GM21576 (cell line): ENCODE measurements around the gene AP3B1.

Experiments used
- ATAC-seq: cut with Tn5 transposase; IDR thresholded peaks from one replicate; pipeline ENCODE4 v1.9.1; 2021; ENCODE audit warnings: mild to moderate bottlenecking, moderate library complexity; ENCODE audit not compliant: unreplicated experiment

Gene AP3B1

GRCh38 chr5:78294248-78295034 lies at the start of gene AP3B1:
TSS of gene AP3B1 (minus strand) at chr5:78294698. CDS start at chr5:78294579, 119 bp downstream.
- ATAC-seq, result peak; percentile 89

- no peak for ATAC-seq
Measured at GRCh38 chr5:78341440-78341839, 46.9 kb upstream of the AP3B1 start.

- no peak for ATAC-seq
Measured at GRCh38 chr5:78339617-78340436, 45.3 kb upstream of the AP3B1 start.

GRCh38 chr5:78336698-78337097 lies 42.2 kb upstream of the AP3B1 start:
- ATAC-seq, result no peak

GRCh38 chr5:78335976-78336375 lies 41.5 kb upstream of the AP3B1 start:
- ATAC-seq, result no peak

- no peak for ATAC-seq
Measured at GRCh38 chr5:78334811-78335210, 40.3 kb upstream of the AP3B1 start.

GRCh38 chr5:78331523-78332080 lies 37.1 kb upstream of the AP3B1 start:
- ATAC-seq, result no peak

GRCh38 chr5:78328585-78329173 lies 34.2 kb upstream of the AP3B1 start:
- ATAC-seq, result no peak

GRCh38 chr5:78327761-78328510 lies 33.4 kb upstream of the AP3B1 start:
- no peak for ATAC-seq

GRCh38 chr5:78326930-78327329 lies 32.4 kb upstream of the AP3B1 start:
- ATAC-seq, result no peak

GRCh38 chr5:78323241-78323640 lies 28.7 kb upstream of the AP3B1 start:
- ATAC-seq, result no peak

- no peak for ATAC-seq
Measured at GRCh38 chr5:78320401-78320800, 25.9 kb upstream of the AP3B1 start.

- no peak for ATAC-seq
Measured at GRCh38 chr5:78318337-78318736, 23.8 kb upstream of the AP3B1 start.

- no peak for ATAC-seq
Measured at GRCh38 chr5:78317515-78317914, 23.0 kb upstream of the AP3B1 start.

GRCh38 chr5:78308703-78309102 lies 14.2 kb upstream of the AP3B1 start:
- no peak for ATAC-seq

GRCh38 chr5:78300464-78301045 lies 6.1 kb upstream of the AP3B1 start:
- ATAC-seq, result no peak

GRCh38 chr5:78295035-78295961 lies 800 bp upstream of the AP3B1 start:
- peak; percentile 8 for ATAC-seq

- no peak for ATAC-seq
Measured at GRCh38 chr5:78293851-78294247, 649 bp downstream of the AP3B1 start.

- no peak for ATAC-seq
Measured at GRCh38 chr5:78291687-78292086, 2.8 kb downstream of the AP3B1 start.
